Neural cell (in vitro differentiated cells): ENCODE data around the gene KRTAP21-2. TPM values are rescaled to one million over a fixed set of nuclear protein-coding genes. Genes with fewer than 3 reads are reported as not detected.

ENCODE experiments used
- H2AFZ ChIP-seq: fragments of 200-600, 300-800 bp; sonication (generic), shearing (Covaris generic); 2 replicates; pipeline ENCODE4 v1.6.0; 2014; ENCODE audit warnings: low read depth, mild to moderate bottlenecking, antibody characterized with exemption, low read length, moderate library complexity
- H3F3A ChIP-seq: fragments of 200-600 bp; shearing (Covaris generic); 2 replicates; pipeline ENCODE4 v1.6.1; 2016; ENCODE audit warnings: mild to moderate bottlenecking, moderate library complexity, mixed read lengths, antibody characterized with exemption, low read length; ENCODE audit not compliant: insufficient read depth, poor library complexity, severe bottlenecking
- H3K27ac ChIP-seq: fragments of 200-600, 300-800 bp; sonication (generic), shearing (Covaris generic); 2 replicates; pipeline ENCODE4 v1.5.1; 2014; ENCODE audit warnings: mild to moderate bottlenecking, low read length, moderate library complexity
- H3K27me3 ChIP-seq: fragments of 300-800, 200-600 bp; sonication (generic), shearing (Covaris generic); 2 replicates; pipeline ENCODE4 v1.6.0; 2014; ENCODE audit warnings: mild to moderate bottlenecking, low read depth, low read length, moderate library complexity; ENCODE audit not compliant: insufficient read depth
- H3K36me3 ChIP-seq: fragments of 300-800, 200-600 bp; sonication (generic), shearing (Covaris generic); 2 replicates; pipeline ENCODE4 v1.5.1; 2014; ENCODE audit warnings: mild to moderate bottlenecking, antibody characterized with exemption, low read length, moderate library complexity; ENCODE audit not compliant: insufficient read depth
- H3K4me2 ChIP-seq: fragments of 300-800, 200-600 bp; sonication (generic), shearing (Covaris generic); 2 replicates; pipeline ENCODE4 v1.6.0; 2014; ENCODE audit warnings: mild to moderate bottlenecking, low read length
- H3K4me3 ChIP-seq: fragments of 300-800, 200-600 bp; sonication (generic), shearing (Covaris generic); 2 replicates; pipeline ENCODE4 v1.5.1; 2014; ENCODE audit warnings: mild to moderate bottlenecking, low read length, moderate library complexity
- H3K79me2 ChIP-seq: fragments of 200-600 bp; shearing (Covaris generic); replicated peaks from 2 replicates; pipeline ENCODE4 v1.6.0; 2014; ENCODE audit warnings: mild to moderate bottlenecking, low read length, moderate library complexity; ENCODE audit not compliant: insufficient read depth
- H3K9ac ChIP-seq: fragments of 300-800, 200-600 bp; sonication (generic), shearing (Covaris generic); 2 replicates; pipeline ENCODE4 v1.6.1; 2016; ENCODE audit warnings: mild to moderate bottlenecking, low read length, mixed read lengths
- H3K9me2 ChIP-seq: fragments of 200-600 bp; shearing (Covaris generic); 2 replicates; pipeline ENCODE4 v1.6.1; 2016; ENCODE audit warnings: mild to moderate bottlenecking, low read length, mixed read lengths; ENCODE audit not compliant: insufficient read depth
- H3K9me3 ChIP-seq: fragments of 200-600, 300-800 bp; sonication (generic), shearing (Covaris generic); 2 replicates; pipeline ENCODE4 v1.6.1; 2016; ENCODE audit warnings: mild to moderate bottlenecking, mixed run types, low read length, moderate library complexity, mixed read lengths
- H4K20me1 ChIP-seq: fragments of 200-600 bp; shearing (Covaris generic); 2 replicates; pipeline ENCODE4 v1.6.1; 2016; ENCODE audit warnings: mild to moderate bottlenecking, mixed run types; ENCODE audit not compliant: insufficient read depth
- EP300 ChIP-seq: fragments of 450-650 bp; conservative IDR thresholded peaks from 2 replicates; pipeline ENCODE4 v1.6.1; 2014; ENCODE audit warnings: antibody characterized with exemption, mild to moderate bottlenecking, moderate library complexity; ENCODE audit not compliant: poor library complexity, severe bottlenecking
- EZH2 ChIP-seq: fragments of 200-600, 300-800 bp; shearing (Covaris generic), sonication (generic); IDR thresholded peaks from 2 replicates; pipeline ENCODE4 v1.6.1; 2014; ENCODE audit warnings: antibody characterized with exemption, low read length, borderline replicate concordance, mild to moderate bottlenecking; ENCODE audit not compliant: insufficient read depth, poor library complexity, severe bottlenecking
- MXI1 ChIP-seq: fragments of 450-650 bp; conservative IDR thresholded peaks from 2 replicates; pipeline ENCODE4 v1.6.1; 2014; ENCODE audit warnings: antibody characterized with exemption, mild to moderate bottlenecking; ENCODE audit not compliant: poor library complexity, severe bottlenecking
- POLR2AphosphoS5 ChIP-seq: IDR thresholded peaks from 2 replicates; pipeline ENCODE4 v1.6.1; 2012
- RAD21 ChIP-seq: fragments of 450-650 bp; conservative IDR thresholded peaks from 2 replicates; pipeline ENCODE4 v1.6.1; 2014; ENCODE audit warnings: antibody characterized with exemption, mild to moderate bottlenecking, moderate library complexity
- SMC3 ChIP-seq: fragments of 450-650 bp; conservative IDR thresholded peaks from 2 replicates; pipeline ENCODE4 v1.6.1; 2014; ENCODE audit warnings: antibody characterized with exemption, mild to moderate bottlenecking, moderate library complexity; ENCODE audit not compliant: poor library complexity
- TAF1 ChIP-seq: IDR thresholded peaks from 2 replicates; pipeline ENCODE4 v1.6.1; 2012; ENCODE audit warnings: low read depth
- polyA plus RNA-seq: library from polyadenylated mRNA; depleted of rRNA; stranded (reverse); fragments of >200 nt; gene quantifications from 2 replicates; pipeline ENCODE4 v1.2.3, GENCODE V29; 2014
- TF ChIP-seq, protein P1 (sequence below): IDR thresholded peaks from 2 replicates; pipeline ENCODE4 v1.6.1; 2012; ENCODE audit warnings: borderline replicate concordance
- TF ChIP-seq, protein P2 (sequence below): fragments of 450-650 bp; IDR thresholded peaks from 2 replicates; pipeline ENCODE4 v1.5.1; 2014; ENCODE audit warnings: antibody characterized with exemption, mild to moderate bottlenecking, moderate library complexity; ENCODE audit not compliant: poor library complexity, severe bottlenecking

KRTAP21-2 gene
- polyA plus RNA-seq, 1 donor from 2014 or later = not detected

- Histone ChIP-seq H3K9ac (no peak overlapping the region), H4K20me1 (no peaks in the 10 kb centered on the region), H3K27ac (no peak overlapping the region), H3K27me3 (no peaks in the 10 kb centered on the region), H3K9me3 (no peaks in the 10 kb centered on the region), H3K79me2 (no peaks in the 10 kb centered on the region), H3K4me2 (no peak overlapping the region), H3K9me2 (no peaks in the 10 kb centered on the region), H2AFZ (no peak overlapping the region), H3F3A (no peaks in the 10 kb centered on the region), H3K36me3 (no peaks in the 10 kb centered on the region), H3K4me3 (no peak overlapping the region)
- no peak for TF ChIP-seq SMC3
- TF ChIP-seq TAF1 = no peak
- TF ChIP-seq EP300 = no peak
- TF ChIP-seq, protein P1, sequence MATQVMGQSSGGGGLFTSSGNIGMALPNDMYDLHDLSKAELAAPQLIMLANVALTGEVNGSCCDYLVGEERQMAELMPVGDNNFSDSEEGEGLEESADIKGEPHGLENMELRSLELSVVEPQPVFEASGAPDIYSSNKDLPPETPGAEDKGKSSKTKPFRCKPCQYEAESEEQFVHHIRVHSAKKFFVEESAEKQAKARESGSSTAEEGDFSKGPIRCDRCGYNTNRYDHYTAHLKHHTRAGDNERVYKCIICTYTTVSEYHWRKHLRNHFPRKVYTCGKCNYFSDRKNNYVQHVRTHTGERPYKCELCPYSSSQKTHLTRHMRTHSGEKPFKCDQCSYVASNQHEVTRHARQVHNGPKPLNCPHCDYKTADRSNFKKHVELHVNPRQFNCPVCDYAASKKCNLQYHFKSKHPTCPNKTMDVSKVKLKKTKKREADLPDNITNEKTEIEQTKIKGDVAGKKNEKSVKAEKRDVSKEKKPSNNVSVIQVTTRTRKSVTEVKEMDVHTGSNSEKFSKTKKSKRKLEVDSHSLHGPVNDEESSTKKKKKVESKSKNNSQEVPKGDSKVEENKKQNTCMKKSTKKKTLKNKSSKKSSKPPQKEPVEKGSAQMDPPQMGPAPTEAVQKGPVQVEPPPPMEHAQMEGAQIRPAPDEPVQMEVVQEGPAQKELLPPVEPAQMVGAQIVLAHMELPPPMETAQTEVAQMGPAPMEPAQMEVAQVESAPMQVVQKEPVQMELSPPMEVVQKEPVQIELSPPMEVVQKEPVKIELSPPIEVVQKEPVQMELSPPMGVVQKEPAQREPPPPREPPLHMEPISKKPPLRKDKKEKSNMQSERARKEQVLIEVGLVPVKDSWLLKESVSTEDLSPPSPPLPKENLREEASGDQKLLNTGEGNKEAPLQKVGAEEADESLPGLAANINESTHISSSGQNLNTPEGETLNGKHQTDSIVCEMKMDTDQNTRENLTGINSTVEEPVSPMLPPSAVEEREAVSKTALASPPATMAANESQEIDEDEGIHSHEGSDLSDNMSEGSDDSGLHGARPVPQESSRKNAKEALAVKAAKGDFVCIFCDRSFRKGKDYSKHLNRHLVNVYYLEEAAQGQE = no peak
- TF ChIP-seq MXI1 = no peak
Measured at GRCh38 chr21:30713766-30714165, 33.3 kb downstream of the KRTAP21-2 start.

GRCh38 chr21:30710499-30710898 is 36.6 kb downstream of the KRTAP21-2 start:
- H2AFZ ChIP-seq = no peak overlapping the region
- TF ChIP-seq RAD21 = no peak
- TF ChIP-seq, protein P1 = no peak
- TF ChIP-seq EZH2 = no peak
- TF ChIP-seq POLR2AphosphoS5 = no peak
- TF ChIP-seq, protein P2, sequence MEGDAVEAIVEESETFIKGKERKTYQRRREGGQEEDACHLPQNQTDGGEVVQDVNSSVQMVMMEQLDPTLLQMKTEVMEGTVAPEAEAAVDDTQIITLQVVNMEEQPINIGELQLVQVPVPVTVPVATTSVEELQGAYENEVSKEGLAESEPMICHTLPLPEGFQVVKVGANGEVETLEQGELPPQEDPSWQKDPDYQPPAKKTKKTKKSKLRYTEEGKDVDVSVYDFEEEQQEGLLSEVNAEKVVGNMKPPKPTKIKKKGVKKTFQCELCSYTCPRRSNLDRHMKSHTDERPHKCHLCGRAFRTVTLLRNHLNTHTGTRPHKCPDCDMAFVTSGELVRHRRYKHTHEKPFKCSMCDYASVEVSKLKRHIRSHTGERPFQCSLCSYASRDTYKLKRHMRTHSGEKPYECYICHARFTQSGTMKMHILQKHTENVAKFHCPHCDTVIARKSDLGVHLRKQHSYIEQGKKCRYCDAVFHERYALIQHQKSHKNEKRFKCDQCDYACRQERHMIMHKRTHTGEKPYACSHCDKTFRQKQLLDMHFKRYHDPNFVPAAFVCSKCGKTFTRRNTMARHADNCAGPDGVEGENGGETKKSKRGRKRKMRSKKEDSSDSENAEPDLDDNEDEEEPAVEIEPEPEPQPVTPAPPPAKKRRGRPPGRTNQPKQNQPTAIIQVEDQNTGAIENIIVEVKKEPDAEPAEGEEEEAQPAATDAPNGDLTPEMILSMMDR = no peak
- H3K4me2 ChIP-seq = no peak overlapping the region
- no peaks in the 10 kb centered on the region for H3K9me2 ChIP-seq
- H3K27ac ChIP-seq = no peak overlapping the region
- H3K4me3 ChIP-seq = no peak overlapping the region
- H4K20me1 ChIP-seq = no peaks in the 10 kb centered on the region
- no peaks in the 10 kb centered on the region for H3K9me3 ChIP-seq
- H3K9ac ChIP-seq = no peak overlapping the region
- no peaks in the 10 kb centered on the region for H3F3A ChIP-seq
- H3K79me2 ChIP-seq = no peaks in the 10 kb centered on the region
- H3K36me3 ChIP-seq = no peaks in the 10 kb centered on the region
- H3K27me3 ChIP-seq = no peaks in the 10 kb centered on the region
